GM19324 (cell line): Measurements from ENCODE around the gene DSN1.

Experiments
- ATAC-seq: cut with Tn5 transposase; IDR thresholded peaks from one replicate; pipeline ENCODE4 v1.9.1; 2021; ENCODE audit warnings: mild to moderate bottlenecking, moderate library complexity; ENCODE audit not compliant: unreplicated experiment, low FRiP score

Gene DSN1

GRCh38 chr20:36761125-36761524, 12.4 kb downstream of the DSN1 start:
- no peak for ATAC-seq

- no peak for ATAC-seq
Measured at GRCh38 chr20:36760647-36761046, 12.9 kb downstream of the DSN1 start.

- ATAC-seq = no peak
Measured at GRCh38 chr20:36758276-36758675, 15.3 kb downstream of the DSN1 start.

GRCh38 chr20:36756496-36756895, 17.1 kb downstream of the DSN1 start:
- ATAC-seq = no peak

DNA sequence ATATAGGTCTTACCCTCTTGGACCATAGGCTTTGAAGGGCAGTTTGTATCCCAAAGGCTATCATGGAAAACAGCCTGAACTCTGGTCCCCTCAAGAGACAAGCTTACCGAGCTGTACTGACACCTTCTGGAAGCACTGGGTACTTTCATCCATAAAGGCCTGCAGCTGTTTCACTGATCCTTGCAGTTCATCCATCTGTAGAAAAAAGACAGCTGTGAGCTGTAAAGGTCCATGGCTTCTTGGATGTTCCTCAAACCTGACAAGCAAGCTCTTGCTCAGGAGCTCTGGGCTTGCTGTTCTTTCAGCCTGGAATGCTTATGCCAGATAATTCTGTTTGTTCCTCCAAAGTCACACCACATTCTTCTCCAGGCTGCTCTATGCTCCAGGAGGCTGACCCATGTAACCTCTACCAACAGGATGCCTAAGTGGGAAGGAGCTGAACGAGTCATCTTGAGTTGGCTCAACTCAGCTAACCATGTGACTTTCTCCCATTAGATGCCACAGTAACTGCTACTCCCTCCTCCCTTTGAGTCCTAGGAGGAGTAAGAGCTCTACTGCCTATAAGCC, 18.8 kb downstream of the DSN1 start:
- no peak for ATAC-seq

- ATAC-seq = no peak
Measured at GRCh38 chr20:36752582-36752981, 21.0 kb downstream of the DSN1 start.

GRCh38 chr20:36745927-36746659, 27.5 kb downstream of the DSN1 start, which contains the start of gene NDRG3:
TSS of gene NDRG3 (minus strand) at chr20:36746090. CDS start at chr20:36721735, 24,355 bp downstream.
- ATAC-seq = peak; percentile 89

- peak; percentile 39 for ATAC-seq
Measured at GRCh38 chr20:36745234-36745926, 28.2 kb downstream of the DSN1 start.

DNA sequence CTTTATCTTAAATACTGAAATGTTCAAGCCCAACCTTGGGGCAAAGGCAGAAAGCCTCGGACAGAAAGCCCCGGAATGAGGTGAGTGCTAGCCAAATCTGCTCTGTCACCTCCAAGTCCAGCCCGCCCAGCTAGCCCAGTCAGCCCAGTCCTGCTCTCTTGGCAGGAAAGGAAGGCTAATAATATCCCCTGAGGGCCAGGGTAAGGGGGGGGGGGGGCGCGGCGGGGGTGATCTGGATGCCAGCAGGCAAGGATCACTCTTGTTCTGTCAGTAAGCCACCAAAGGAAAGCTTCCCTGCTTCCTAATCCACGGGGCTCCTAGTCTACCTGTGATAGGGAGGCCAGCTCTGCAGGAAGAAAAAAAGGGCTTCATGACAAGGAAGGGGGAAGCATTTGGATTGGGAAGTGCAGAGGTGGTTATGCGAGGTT, 28.8 kb downstream of the DSN1 start:
- no peak for ATAC-seq

DNA sequence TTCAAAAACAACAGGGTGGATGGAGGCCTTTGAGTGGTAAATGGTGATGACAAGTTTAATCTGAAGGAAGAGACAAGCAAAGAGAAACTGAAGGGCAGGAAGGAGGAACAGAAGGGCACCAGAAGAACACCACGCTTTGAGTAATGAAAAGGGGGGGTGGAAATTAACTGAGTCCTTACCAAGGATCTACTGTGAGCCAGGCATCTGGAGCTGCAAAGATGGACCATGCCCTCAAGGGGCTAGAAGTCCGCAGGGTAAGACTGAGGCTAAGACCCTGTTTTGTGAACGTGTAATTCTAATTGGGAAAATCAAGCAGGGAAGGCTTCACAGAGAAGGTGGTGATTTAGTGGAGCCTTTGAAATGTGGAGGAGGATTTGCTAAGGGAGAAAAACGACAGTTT, 29.3 kb downstream of the DSN1 start:
- no peak for ATAC-seq

- no peak for ATAC-seq
Measured at GRCh38 chr20:36742558-36742957, 31.0 kb downstream of the DSN1 start.

DNA sequence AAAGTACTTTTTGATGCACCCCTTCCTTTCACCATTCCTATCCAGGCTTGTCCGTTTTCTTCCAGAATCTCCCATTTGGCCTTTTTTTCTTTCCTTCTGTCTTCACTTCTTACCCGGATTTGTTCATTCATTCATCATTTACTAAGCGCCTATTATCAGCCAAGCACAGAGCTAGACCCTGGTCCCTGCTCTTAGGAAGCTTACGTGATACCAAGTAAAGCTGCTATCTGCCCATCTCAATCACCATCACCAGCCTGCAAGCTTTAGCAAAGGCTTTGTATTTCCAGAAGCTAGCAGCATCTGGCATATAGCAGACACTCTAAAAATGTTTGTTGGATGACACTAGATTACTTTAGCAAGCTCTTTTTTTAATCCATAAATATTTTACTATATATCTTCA, 32.5 kb downstream of the DSN1 start:
- no peak for ATAC-seq

DNA sequence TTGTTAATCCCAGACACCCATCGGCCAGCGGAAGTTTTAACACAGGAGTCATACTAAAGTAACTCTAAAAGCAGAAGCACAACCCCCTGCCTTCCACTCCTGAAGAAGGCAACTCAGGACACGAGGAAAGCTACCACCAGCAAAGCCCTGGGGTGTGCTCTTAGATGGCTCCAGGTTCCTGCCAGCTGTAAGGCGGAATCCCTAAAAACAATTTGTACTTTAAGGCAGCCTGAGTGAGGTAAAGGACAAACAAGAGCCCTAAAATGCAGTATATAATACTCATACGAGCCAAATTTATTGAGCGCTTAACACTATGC, 36.4 kb downstream of the DSN1 start:
- no peak for ATAC-seq

DNA sequence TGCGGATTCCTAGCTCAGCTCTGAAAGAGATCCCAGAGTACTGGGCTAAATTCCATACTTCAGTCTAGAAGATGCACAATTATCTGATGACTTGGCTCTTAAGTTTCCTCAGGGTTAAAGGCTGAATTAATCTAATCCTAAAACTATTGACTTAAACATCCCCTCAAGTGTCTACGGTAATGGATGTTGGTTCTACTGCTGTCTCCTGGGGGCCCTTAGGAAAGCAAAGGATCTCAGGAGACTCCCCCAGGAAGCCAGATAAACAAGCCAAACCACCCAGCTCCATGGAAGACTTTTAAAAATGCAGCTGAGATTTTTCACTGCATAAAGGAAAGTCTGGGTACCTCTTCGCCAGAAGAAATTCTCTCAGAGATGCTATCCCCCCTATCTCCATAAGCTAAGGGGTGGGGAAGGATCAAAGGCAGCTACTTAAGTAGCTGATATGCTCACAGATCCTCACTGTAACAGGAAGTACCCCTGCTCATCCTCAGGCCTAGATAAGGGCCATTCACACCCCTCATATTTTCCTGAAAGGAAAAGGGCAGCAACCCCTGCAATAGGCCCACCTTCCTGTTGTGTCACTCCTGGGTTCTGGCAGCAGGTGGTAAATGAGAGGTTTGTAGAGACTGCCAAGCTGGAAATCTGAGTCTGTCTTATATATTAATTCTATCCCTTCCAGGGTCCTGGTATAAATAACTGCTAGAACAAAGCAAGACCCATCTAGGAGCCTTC, 36.9 kb downstream of the DSN1 start:
- ATAC-seq = no peak

GRCh38 chr20:36732456-36732855, 41.1 kb downstream of the DSN1 start:
- ATAC-seq = no peak

DNA sequence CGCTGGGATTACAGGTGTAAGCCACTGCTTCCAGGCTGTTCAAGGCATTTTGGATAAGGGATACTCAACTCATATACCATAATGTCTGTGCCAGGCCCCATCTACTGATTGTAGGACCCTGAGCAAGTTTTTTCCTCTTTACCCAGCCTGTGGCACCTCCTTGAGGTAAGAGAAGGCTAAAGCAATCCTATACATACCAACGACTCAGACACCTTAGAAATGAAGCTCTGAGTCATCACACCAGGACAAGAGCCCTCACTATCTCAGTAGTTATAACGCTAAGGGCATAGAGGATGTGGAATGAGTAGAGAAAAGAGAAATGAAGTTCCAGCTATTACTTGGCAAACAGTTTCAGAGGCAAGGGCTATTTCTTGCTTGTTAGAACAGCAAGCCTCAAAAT, 44.6 kb downstream of the DSN1 start:
- no peak for ATAC-seq

DNA sequence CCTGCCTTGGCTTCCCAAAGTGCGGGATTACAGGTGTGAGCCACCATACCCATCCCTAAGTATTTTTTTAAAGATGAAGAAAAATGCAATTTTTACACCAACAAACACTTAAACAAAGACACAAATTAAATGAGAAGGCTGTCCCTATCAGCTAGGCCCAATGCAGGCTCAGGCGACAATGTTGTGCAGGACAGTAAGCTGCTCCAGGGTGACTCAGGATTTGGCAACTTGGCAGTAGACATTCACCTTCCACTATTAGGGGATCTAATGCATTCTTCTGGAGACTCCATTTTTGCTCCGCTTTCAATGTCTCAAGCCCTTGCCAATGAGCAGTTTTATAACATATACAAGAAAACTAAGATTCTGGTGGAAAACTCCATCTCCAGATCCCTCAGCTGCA, 47.4 kb downstream of the DSN1 start:
- no peak for ATAC-seq

GRCh38 chr20:36720510-36720909, 53.1 kb downstream of the DSN1 start:
- no peak for ATAC-seq

- no peak for ATAC-seq
Measured at GRCh38 chr20:36717657-36718056, 55.9 kb downstream of the DSN1 start.

GRCh38 chr20:36717021-36717420, 56.5 kb downstream of the DSN1 start:
- no peak for ATAC-seq

DNA sequence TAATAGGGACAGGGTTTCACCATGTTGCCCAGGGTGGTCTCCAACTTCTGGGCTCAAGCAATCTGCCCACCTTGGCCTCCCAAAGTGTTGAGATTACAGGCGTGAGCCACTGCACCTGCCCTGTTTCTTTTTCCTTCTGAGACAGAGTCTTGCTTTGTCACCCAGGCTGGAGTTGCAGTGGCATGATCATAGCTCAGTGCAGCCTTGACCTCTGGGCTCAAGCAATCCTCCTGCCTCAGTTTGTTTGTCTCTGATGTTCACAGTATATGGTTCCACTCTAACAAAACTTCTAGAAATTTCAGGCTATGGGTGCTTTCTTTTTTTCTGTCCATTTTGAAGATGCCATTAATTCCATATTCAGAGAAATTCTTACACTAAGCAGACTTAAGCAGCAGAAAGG, 60.8 kb downstream of the DSN1 start:
- ATAC-seq = no peak
